CD4-positive, alpha-beta T cell treated with Interleukin-12 subunit alpha and Interleukin-12 subunit beta, for 1 hour (primary cell): Measurements from ENCODE around the gene SRM.
A peak's percentile ranks its signal among the peaks of the same experiment; 100 is the strongest.
"Not testable (repeated sequence)": the region's sequence is repeated elsewhere in the genome, so short reads cannot be mapped to it uniquely, and the experiment has no call there.

Experiments
- DNase-seq: peaks from one replicate; pipeline ENCODE4 v3.0.0-alpha.2; 2020

The SRM gene

DNA sequence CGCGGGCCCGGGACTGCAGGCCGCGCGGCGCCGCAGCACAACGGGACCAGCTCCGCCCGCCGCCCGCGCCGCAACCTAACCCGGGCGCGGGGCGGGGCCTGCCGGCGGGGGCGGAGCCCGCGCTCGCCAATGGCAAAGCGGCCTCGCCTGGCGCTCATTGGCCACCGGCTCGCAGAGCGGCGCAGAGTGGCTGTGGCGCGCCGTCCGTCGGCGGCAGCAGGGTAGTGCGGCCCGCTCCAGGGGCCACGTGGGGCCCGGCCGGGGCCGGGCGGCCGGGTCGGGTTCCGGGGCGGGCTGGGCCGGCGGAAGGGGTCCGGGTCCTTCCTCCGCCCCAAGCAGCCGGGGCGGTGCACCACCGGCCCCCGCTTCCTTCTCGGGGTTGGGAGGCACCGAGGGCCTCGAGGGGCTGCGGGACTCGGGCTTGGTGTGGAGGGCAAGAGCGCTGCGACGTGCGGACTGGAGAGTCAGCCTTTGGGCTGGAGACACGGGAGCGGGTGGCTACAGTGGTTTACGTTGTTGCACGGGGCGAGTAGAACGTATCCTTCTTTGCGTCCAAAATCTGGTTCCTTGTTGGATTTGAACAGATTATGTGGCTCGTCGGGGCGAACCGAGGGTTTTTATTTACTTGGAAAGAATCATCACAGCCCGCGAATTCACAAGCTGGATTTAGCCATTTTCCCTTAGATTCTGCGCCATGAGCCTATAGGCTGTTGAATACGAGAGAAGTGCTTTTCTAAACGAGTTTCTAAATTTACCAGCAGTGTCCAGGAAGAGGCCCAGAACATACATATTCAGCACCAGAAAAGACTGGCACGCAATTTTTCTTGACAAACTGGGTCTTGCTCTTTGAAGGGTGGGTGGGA lies at the start of gene SRM:
SRM (minus strand) TSS at position 51 of the 863 bp plus-strand sequence. CDS start 75 bp downstream, outside the sequence.
- peak; percentile 92 for DNase-seq

DNA sequence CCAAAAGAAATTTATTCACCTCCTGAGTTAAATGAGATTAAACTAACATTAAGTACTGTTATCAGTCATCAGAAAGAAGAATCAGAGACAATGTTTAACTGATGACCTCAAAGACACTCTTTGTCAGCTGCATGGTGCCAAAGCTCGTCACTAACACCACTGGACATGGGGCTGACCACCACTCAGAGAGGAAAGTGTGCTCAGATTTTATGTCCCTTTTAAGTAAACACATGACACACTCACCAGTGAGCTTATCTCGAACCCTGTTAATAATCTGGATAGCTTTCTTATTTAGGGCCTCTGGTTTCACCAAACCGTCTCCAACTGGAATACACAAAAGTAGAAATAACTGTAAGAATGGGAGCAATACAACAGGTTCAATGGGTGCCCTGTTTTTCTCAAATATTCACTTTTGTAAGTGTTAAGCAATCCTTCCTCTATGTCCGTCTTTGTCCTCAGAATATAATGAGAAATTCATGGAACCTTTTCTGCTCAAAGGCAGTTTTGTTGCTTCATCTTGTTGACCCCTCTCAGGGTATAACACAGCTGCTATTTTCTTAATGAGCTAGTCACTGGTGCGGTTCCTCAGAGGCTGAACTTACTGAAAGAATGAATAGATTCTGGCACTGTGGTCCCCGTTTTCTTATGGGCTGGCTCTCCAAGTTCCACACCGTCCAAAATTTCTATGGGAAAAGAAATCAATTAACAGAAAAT lies 49.4 kb upstream of the SRM start:
- no peak for DNase-seq

DNA sequence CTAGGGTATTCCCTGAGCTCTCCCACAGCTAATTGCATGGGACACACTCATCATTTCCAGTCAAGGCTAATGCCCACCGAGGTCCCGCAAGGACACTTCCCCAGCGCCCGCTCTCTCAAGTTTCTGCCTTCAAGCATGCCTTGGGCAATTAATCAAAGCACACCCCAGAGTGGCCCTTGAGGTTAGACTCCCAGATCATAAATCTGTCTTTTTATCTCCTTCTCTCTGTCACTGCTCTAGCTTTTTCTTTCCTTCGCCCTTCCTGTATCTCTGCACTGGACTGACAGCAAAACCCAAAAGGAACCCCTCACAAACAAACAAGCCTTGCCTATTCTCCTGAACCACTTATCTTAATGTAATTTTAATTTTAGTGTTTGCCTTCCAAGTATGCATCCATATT lies 47.8 kb upstream of the SRM start:
- no peak for DNase-seq

DNA sequence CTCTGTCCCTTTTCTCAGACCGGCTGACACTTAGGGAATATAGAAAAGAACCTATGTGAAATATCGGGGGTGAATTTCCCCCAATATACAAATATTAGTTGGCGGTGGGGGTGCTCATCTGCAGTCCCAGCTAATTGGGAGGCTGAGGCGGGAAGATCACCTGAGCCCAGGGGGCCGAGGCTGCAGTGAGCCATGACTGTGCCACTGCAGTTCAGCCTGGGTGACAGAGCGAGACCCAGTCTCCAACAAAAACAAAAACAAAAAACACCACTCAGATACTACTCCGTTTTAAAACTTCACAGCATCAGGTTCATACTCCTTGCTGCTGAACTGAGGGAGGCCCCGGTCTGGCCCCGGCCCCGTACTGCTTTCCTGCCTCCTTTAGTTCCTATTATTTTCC lies 45.8 kb upstream of the SRM start:
- DNase-seq = no peak

DNA sequence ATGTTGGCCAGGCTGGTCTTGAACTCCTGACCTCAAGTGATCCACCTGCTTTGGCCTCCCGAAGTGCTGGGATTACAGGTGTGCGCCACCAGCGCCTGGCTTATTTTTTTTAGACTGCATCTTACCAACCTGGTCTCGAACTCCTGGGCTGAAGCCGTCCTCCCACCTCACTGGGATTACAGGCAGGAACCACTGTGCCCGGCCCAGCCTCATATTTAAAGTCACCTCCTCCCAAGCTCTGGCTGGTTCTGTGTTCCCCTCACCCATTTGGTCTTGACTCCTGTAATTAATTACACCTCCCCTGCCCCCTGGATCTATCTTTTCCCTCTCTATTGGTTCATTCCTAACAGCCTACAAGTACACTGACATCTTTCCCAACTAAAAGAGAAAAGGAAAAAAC lies 41.5 kb upstream of the SRM start:
- no peak for DNase-seq

DNA sequence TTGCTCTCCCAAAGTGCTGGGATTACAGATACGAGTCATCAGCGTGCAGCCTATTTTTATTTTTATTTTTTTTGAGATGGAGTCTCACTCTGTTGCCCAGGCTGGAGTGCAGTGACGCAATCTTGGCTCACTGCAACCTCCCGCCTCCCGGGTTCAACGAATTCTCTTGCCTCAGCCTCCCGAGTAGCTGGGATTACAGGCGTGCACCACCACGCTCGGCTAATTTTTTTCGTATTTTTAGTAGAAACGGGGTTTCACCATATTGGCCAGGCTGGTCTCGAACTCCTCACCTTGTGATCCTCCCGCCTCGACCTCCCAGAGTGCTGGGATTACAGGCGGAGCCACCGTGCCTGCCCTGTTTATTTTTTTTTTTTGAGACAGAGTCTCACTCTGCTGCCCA lies 41.0 kb upstream of the SRM start:
- not testable (repeated sequence) for DNase-seq

DNA sequence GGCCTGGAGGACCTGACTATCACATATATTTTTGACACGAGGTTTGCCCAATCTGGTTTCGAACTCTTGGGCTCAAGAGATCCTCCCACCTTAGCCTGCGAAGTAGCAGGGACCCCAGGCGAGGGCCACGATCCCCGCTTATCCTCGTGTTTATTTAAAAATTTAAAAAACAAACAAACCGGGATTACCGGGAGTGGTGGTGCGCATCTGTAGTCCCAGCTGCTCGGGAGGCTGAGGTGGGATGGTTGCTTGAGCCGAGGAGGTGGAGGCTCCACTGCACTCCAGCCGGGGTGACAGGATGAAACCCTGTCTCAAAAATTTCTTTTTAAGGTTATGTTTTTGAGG lies 40.3 kb upstream of the SRM start:
- no peak for DNase-seq

DNA sequence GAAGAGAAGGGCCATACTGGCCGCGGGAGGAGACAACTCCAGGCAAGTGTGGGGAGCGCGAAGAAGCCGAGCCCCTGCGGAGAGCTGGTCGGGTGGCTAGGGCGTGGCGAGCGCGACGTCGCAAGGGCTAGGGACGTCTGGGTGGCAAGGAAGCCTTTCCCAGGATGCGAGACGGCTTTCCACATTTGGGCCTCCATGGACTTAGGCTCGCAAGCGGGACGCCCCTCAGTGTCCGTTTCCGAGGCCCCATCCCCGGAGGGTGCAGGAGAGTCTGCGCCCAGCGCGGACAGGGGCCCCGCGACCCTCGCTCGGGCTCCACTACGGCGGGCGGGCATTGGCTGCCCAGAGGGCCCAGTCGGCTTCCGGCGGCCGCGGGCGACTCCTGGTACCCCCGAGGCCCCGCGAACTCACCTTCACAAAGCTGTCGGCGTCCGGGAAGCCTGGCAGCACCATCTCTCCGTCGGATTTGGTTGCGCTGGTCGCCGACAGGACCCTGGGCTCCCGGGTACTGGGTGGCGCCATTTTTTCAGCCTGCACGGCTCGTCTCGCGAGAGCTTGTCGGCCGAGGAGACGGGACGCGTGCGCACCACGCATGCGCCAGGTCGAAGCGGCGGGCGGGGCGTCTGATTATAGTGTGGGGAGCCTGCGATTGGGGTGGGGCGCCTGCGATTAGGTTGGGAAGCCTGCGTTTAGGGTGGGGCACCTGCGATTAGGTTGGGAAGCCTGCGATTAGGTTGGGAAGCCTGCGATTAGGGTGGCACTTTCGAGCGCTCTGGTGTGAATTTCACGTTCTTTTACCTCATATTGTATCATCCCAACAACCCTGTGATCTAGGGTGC lies 39.7 kb upstream of the SRM start, which contains the start of gene EXOSC10:
EXOSC10 (minus strand) TSS at position 560 of the 839 bp plus-strand sequence; CDS start at position 522, 38 bp downstream.
- peak; percentile 95 for DNase-seq

DNA sequence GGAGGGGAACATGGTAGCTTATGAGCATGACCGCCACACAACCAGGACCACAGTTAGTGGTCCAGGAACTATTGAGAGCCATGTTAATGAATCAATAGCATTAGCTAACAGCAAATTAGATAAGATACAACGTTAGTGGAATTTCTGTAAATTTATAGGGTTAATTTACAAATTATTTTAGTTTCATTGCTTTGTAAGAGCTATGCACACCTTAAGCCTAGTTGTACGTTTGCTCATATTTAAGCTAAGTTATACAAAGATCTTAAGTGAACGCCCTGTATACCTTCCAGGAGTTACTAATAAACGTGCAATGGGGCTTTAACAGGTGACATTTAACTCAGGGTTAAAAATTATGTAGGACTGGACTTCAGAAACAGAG lies 39.1 kb upstream of the SRM start:
- DNase-seq = no peak

DNA sequence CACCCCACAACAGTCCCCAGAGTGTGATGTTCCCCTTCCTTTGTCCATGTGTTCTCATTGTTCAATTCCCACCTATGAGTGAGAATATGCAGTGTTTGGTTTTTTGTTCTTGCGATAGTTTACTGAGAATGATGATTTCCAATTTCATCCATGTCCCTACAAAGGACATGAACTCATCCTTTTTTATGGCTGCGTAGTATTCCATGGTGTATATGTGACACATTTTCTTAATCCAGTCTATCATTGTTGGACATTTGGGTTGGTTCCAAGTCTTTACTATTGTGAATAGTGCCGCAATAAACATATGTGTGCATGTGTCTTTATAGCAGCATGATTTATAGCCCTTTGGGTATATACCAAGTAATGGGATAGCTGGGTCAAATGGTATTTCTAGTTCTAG lies 24.0 kb upstream of the SRM start:
- DNase-seq = not testable (repeated sequence)

DNA sequence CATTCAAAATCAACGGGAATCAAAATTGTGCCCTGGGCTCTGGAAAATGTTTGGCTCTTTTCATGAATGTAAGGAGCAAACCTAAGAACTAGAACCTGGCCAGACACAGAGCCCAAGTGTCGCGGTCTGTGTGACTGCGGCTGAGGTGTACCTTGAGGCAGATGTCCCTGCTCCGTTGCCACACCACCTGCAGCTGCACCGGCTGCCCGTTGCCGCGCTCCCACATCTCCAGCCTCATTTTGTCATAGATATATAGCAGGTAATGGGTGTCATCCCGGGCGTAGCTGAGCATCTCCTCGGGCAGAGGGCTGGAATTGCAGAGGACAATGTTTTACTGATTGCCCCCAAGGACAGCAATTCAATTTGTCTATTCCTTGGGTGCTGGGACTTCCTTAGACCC lies 21.1 kb upstream of the SRM start:
- DNase-seq = no peak

DNA sequence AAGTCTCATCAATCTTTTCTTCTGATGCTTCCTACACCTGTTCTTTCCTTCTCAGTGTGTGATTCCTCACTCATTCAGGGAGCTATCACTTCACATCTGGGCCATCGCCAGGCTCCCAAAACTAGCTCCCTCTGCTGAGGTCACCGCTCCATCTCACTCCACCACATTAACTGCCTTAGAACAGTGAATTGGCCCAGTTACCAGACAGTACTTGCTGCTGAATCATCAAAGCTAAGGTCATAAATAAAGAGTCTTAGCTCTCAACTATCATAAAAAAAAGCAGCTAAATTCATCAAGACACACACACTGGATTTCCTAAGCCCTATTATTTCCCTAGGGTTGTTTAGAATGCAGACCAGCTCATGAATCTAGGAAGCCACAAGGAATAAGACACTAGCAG lies 18.8 kb upstream of the SRM start:
- no peak for DNase-seq

DNA sequence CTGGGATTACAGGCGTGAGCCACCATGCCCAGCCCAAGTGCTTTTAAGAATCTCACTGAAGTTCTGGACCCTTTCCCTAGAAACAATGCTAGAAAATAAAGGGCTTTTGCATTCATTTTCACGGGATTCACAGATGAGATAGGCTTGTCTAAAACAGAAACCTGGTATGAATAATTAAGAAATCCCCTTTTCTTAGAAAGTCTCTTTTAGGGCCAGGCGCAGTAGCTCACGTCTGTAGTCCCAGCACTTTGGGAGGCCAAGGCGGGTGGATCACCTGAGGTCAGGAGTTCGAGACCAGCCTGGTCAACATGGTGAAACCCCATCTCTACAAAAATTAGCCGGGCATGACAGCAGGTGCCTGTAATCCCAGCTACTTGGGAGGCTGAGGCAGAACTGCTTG lies 13.6 kb upstream of the SRM start:
- not testable (repeated sequence) for DNase-seq

DNA sequence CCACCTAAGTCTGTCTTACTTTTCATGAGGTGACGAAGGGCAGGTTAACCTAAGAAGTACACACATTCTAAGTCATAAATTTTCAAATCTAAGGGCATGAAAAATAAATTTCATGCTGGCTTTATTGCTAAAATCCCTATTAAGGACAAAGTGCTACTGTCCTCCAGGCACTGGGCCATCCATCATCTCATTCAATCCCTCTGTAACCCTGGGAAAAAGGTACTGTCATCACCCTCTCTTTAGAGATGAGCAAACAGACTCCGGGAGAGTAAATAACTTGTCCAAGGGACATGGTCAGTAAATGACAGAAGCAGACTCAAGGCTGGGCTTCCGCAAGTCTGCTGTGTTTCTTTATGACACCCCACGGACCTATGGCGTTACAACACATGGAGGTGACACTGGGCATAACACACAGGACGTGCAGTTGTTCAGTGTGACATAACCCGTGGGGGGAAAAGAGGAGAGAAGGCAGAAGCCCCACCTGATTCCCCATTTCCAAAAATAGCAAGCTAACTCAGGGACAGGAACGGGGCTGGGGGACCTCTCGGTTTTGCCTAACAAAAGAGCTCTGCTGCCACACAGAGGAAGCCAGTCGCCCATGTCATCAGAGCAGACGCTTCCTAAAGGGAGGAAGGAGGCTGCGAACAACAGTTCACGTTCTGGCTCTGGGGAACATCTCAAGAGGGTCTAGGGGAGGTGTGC lies 12.5 kb upstream of the SRM start:
- no peak for DNase-seq

DNA sequence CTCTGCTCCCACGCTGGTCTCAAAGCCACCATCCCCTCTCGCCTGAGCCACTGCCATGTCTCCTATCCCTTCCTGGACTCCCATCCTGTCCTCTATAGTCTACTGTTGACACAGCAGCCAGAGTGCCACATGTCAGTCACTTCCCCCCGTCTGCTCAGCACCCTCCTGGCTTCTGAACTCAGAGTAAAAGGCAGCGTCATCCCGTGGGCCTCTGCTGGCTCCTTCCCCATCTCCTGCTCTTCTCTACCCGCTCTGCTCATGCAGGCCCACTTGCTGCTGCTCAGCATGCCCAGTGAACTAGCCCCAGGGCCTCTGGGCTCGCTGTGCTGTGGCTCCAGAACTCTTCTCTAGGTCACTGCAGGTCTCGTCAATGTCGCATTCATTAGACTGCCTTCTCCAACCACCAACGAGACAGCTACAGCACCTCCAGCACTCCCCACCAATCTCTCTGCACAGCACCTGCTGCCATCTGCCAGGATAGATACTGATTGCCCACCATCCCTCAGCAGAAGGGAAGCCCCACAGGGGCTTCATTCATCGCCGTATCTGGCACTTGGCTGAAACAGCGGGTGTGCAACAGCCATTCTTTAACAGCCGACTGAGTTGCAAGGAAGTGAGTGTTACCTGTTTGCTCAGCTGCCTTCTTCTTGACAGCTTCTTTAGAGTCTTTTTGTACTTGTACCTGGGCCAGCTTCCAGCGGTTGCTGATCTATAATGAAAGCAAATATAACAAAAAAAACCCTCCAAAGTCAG lies 11.8 kb upstream of the SRM start:
- DNase-seq = no peak

DNA sequence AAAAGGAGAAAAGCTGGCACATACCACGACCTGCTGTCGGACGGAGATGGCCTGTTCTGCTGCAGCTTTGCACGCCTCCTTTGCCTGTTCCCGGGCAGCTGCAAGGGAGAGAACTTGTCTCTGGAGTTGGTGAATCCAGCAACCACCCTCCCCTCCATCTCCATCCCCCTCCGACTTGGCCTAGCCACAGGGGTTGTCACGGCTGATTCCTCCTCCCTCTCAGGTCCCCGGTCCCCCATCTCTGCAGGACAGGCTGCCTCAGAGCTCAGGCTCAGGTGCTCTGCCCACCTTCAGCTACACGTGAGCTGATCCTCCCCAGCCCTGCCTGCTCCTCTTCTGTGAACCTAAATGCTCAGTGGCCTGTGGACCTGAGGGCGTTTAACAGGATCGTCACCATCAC lies 11.1 kb upstream of the SRM start:
- no peak for DNase-seq

DNA sequence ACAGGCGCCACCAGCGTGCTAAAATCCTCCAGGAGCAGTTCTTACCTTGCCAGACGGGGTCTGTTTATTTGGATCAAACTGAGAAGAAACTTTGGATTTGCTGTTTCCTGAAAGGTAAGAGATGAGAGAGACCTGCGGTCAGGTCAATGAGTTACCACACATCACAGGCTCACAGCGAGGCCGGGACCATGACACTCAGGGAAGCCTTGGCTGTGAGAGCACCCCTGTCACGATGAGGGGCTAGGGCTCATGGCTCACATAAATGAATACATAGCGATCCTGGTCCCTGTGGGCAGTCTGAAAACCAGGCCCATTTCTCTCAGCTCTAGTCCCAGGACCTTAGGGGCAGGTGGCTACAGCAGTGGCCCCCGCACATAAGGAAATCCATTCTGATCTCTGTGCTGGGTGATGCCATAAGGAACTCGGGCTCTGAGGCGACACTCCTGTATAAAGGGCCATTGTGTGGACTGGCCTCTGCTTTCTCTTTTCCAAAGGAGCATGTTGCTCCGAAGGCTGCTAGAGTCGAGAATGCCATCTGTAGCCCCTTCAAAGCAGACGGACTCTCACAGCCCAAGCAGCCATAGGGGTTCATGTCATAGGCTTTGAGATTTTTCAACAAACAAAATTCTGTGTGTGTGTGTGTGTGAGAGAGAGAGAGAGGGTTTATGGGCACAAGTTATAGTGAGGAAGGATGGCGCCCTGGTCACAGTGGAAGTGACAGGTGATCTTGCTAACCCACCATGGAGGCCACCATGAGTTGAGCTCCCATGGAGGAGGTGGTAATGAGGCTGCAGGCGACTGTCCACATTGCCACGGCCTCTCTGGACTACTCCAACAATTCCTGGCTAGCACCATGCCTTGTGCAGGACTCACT lies 9.0 kb upstream of the SRM start:
- DNase-seq = no peak

DNA sequence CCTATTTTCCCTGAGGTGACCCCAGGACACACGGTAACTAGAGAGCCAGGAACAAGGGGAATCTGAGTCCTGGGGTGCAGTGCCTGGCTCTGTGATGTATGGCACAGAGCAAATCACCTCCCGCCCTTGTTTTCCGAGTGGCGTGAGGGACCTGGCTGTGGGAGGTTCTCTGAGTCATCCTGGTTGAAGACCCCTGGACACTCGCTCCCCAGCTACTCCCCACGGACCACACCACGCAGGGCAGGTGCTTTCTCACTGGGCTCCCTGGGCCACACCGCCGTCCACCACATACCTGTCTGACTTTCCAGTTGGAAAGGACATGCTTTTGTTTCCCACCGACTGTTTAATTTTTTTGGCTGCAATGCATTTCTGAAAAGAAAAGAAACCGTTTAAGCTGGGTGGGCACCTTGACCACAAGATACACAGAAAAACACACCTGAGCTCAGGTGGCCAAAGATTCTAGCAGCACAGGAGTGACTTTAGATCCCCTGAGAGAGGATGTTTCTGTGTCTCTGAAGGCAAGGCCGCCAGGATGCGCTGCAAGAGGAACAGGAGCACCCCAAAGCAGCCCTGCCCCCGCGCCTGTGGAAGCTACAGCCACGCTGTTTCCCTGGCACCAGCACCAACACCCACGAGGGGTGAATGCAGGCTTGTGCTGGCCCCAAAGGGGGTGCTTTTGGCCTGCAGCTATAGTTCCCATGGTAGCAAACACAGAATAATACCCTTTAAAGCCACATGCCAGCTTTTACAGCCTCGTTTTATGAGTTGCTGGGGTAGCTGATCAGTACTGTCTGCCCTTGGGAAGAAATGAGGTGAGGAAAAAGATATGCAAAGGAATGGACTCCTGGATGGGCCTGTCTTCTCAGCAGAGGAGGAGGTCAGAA lies 8.1 kb upstream of the SRM start:
- DNase-seq = no peak

DNA sequence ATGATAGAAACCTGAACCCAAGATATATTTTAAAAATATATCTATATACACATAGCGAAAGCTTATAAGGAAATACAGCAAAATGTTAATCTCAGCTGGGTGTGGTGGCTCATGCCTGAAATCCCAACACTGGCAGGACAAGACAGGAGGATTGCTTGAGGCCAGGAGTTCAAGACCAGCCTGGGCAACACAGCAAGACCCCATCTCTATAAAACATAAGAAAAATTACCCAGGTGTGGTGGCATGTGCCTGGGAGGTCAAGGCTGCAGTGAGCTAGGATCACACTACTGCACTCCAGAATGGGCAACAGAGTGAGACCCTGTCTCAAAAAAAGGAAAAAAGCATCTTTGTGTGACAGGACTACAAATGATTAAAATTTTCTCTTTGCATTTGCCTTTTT lies 6.0 kb upstream of the SRM start:
- DNase-seq = no peak

DNA sequence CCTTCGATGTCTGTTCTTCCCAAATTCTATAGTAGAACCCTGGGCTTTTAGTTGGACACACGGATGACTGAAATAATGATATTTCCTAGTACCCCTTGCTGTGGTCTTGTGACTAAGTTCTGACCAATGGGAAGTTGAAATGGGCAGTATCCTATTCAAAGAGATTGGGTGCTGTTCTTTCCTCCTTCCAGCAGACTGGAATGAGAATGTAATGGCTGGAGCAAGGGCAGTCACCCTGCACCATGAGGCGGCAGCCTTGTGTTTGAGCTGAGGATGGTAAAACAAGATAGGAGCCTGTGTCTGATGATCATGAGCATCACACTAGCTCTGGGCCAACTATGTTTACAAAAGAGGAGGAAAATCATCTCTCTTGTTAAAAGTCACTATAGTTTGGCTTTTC lies 5.1 kb upstream of the SRM start:
- no peak for DNase-seq
